Osteoblast (primary cell): ENCODE results near the gene AFAP1L2. TPM values are rescaled to one million over a fixed set of nuclear protein-coding genes. Genes with fewer than 3 reads are reported as not detected.

Experiments used
- DNase-seq: peaks from one replicate; pipeline ENCODE4 v3.0.0; 2011; ENCODE audit warnings: low spot score, mixed read lengths; ENCODE audit not compliant: insufficient read length; ENCODE audit errors: missing footprints
- H2AFZ ChIP-seq: 2 replicates; pipeline ENCODE4 v1.6.0; 2011; ENCODE audit warnings: mild to moderate bottlenecking, low read length
- H3K27ac ChIP-seq: 2 replicates; pipeline ENCODE4 v1.5.1; 2011; ENCODE audit warnings: mild to moderate bottlenecking, low read depth, low read length, moderate library complexity
- H3K27me3 ChIP-seq: 2 replicates; pipeline ENCODE4 v1.6.0; 2012; ENCODE audit warnings: mild to moderate bottlenecking, control low read depth, inconsistent platforms, low read length, moderate library complexity; ENCODE audit not compliant: insufficient read depth
- H3K36me3 ChIP-seq: 2 replicates; pipeline ENCODE4 v1.5.1; 2011; ENCODE audit warnings: mild to moderate bottlenecking, low read length, control low read depth, moderate library complexity; ENCODE audit not compliant: insufficient read depth
- H3K4me1 ChIP-seq: 2 replicates; pipeline ENCODE4 v1.5.1; 2011; ENCODE audit warnings: mild to moderate bottlenecking, low read length, control low read depth, moderate library complexity; ENCODE audit not compliant: insufficient read depth
- H3K4me2 ChIP-seq: 2 replicates; pipeline ENCODE4 v1.6.0; 2011; ENCODE audit warnings: mild to moderate bottlenecking, low read length; ENCODE audit not compliant: insufficient read depth
- H3K4me3 ChIP-seq: fragments of 200-600 bp; sonication (generic); 3 replicates; pipeline ENCODE4 v1.5.1; 2012; ENCODE audit warnings: mild to moderate bottlenecking, low read length, inconsistent platforms; ENCODE audit not compliant: insufficient read depth
- H3K79me2 ChIP-seq: 2 replicates; pipeline ENCODE4 v1.6.0; 2012; ENCODE audit warnings: mild to moderate bottlenecking, low read length, control low read depth, inconsistent platforms; ENCODE audit not compliant: insufficient read depth
- H3K9me3 ChIP-seq: 2 replicates; pipeline ENCODE4 v1.5.1; 2011; ENCODE audit warnings: low read depth, low read length, control low read depth
- H4K20me1 ChIP-seq: 2 replicates; pipeline ENCODE4 v1.6.0; 2012; ENCODE audit warnings: mild to moderate bottlenecking, low read length, control low read depth; ENCODE audit not compliant: insufficient read depth
- CTCF ChIP-seq: IDR thresholded peaks from 2 replicates; pipeline ENCODE4 v1.5.1; 2011; ENCODE audit warnings: mild to moderate bottlenecking, low read depth, low read length, moderate library complexity; ENCODE audit errors: extremely low read depth
- total RNA-seq: library from RNA; depleted of rRNA; stranded (reverse); fragments of >200 nt; gene quantifications from 2 replicates; pipeline ENCODE4 v1.2.3, GENCODE V29; 2012

AFAP1L2 gene
- total RNA-seq, 1 donor: 0.36 TPM

GRCh38 chr10:114372179-114372578, 32.1 kb downstream of the AFAP1L2 start:
- H3K27me3 ChIP-seq: no peaks in the 10 kb centered on the region
- no peak overlapping the region for H3K27ac ChIP-seq
- H3K36me3 ChIP-seq: no peaks in the 10 kb centered on the region
- H3K4me3 ChIP-seq: no peak overlapping the region
- no peaks in the 10 kb centered on the region for H3K4me1 ChIP-seq
- H3K79me2 ChIP-seq: no peaks in the 10 kb centered on the region
- H2AFZ ChIP-seq: no peak overlapping the region
- TF ChIP-seq CTCF: no peak
- no peaks in the 10 kb centered on the region for H4K20me1 ChIP-seq
- H3K9me3 ChIP-seq: no peaks in the 10 kb centered on the region
- DNase-seq: no peak
- no peak overlapping the region for H3K4me2 ChIP-seq

- Histone ChIP-seq H2AFZ (no peak overlapping the region), H3K4me1 (no peaks in the 10 kb centered on the region), H3K9me3 (no peaks in the 10 kb centered on the region), H3K27ac (no peak overlapping the region), H3K27me3 (no peaks in the 10 kb centered on the region), H3K36me3 (no peaks in the 10 kb centered on the region), H3K79me2 (no peaks in the 10 kb centered on the region), H4K20me1 (no peaks in the 10 kb centered on the region), H3K4me2 (no peak overlapping the region), H3K4me3 (no peak overlapping the region)
- no peak for TF ChIP-seq CTCF
- DNase-seq: no peak
Observed at GRCh38 chr10:114370966-114371365, 33.3 kb downstream of the AFAP1L2 start.

GRCh38 chr10:114370199-114370598, 34.1 kb downstream of the AFAP1L2 start:
- no peaks in the 10 kb centered on the region for H3K27me3 ChIP-seq
- H3K36me3 ChIP-seq: no peaks in the 10 kb centered on the region
- H4K20me1 ChIP-seq: no peaks in the 10 kb centered on the region
- no peak for TF ChIP-seq CTCF
- no peaks in the 10 kb centered on the region for H3K4me1 ChIP-seq
- no peaks in the 10 kb centered on the region for H3K9me3 ChIP-seq
- H3K79me2 ChIP-seq: no peaks in the 10 kb centered on the region
- no peak overlapping the region for H3K4me2 ChIP-seq
- DNase-seq: no peak
- no peak overlapping the region for H3K4me3 ChIP-seq
- no peak overlapping the region for H3K27ac ChIP-seq
- no peak overlapping the region for H2AFZ ChIP-seq

GRCh38 chr10:114368057-114368391, 36.3 kb downstream of the AFAP1L2 start:
- H3K4me2 ChIP-seq: no peak overlapping the region
- H3K27ac ChIP-seq: no peak overlapping the region
- no peak overlapping the region for H3K4me3 ChIP-seq
- H3K79me2 ChIP-seq: no peaks in the 10 kb centered on the region
- no peak overlapping the region for H2AFZ ChIP-seq
- no peak for DNase-seq
- H3K36me3 ChIP-seq: no peaks in the 10 kb centered on the region
- no peaks in the 10 kb centered on the region for H4K20me1 ChIP-seq
- H3K4me1 ChIP-seq: no peaks in the 10 kb centered on the region
- no peaks in the 10 kb centered on the region for H3K27me3 ChIP-seq
- H3K9me3 ChIP-seq: no peaks in the 10 kb centered on the region
- TF ChIP-seq CTCF: no peak
